Heart right ventricle (tissue), 16 donors: ENCODE data around the gene C13orf46. TPM values are rescaled to one million over a fixed set of nuclear protein-coding genes. Genes with fewer than 3 reads are reported as not detected.
A peak's percentile ranks its signal among the peaks of the same experiment; 100 is the strongest.

Experiments
- ATAC-seq, 8 donors: fragments of 200-7000 bp; cut with Tn5 transposase; one replicate each; pipeline ENCODE4 v1.9.1; 2020; ENCODE audit warnings: mild to moderate bottlenecking in 8 of 8, moderate library complexity in 8 of 8, moderate number of reproducible peaks in 1 of 8
- DNase-seq, 2 donors: peaks; one replicate each; pipeline ENCODE4 v3.0.0-alpha.2; 2020
- H3K27ac ChIP-seq, 10 donors: fragments of 200-600 bp; sonication (generic) in 2 of 10; one replicate each; pipeline versions ENCODE4 v1.5.0 to v1.8.0; 2020 to 2022; ENCODE audit warnings: mild to moderate bottlenecking in 3 of 10
- H3K27me3 ChIP-seq, 7 donors: fragments of 200-600 bp; one replicate each; pipeline ENCODE4 v1.8.0; 2021 to 2022; ENCODE audit warnings: mild to moderate bottlenecking in 2 of 7
- H3K36me3 ChIP-seq, 9 donors: fragments of 200-600 bp; sonication (generic) in 1 of 9; one replicate each; pipeline versions ENCODE4 v1.5.0 to v1.8.0; 2020 to 2022; ENCODE audit warnings: mild to moderate bottlenecking in 2 of 9
- H3K4me1 ChIP-seq, 9 donors: fragments of 200-600 bp; sonication (generic) in 1 of 9; one replicate each; pipeline versions ENCODE4 v1.5.0 to v1.8.0; 2020 to 2022; ENCODE audit warnings: mild to moderate bottlenecking in 4 of 9
- H3K4me3 ChIP-seq, 10 donors: fragments of 200-600 bp; sonication (generic) in 2 of 10; one replicate each; pipeline versions ENCODE4 v1.5.0 to v1.8.0; 2020 to 2022; ENCODE audit warnings: mild to moderate bottlenecking in 7 of 10, moderate library complexity in 2 of 10
- H3K9me3 ChIP-seq, 11 donors: fragments of 200-600 bp in 10 of 11; sonication (generic) in 2 of 11; one replicate each; pipeline versions ENCODE4 v1.5.0 to v1.8.0; 2013 to 2022; ENCODE audit warnings: mild to moderate bottlenecking in 2 of 11, control low read depth in 1 of 11, moderate library complexity in 1 of 11
- whole genome bisulfite sequencing, 2 donors: extraction: QIAGEN DNeasy Blood & Tissue Kit; methylation state at CpG; one replicate each; pipeline ENCODE4 v1.1.7; 2013; ENCODE audit warnings: inconsistent platforms in 1 of 2; 5-methylcytosine and 5-hydroxymethylcytosine counted together
- intact Hi-C, 10 donors: fragments of 100-400 bp; cut with DNase I; formaldehyde crosslinking; loops; one replicate each; pipeline versions ENCODE4 v1.11.1 to v1.14.2; 2022
- polyA plus RNA-seq, 2 donors: library from polyadenylated mRNA; stranded (reverse); fragments of 200-250 nt; gene quantifications; one replicate each; pipeline ENCODE4 v1.2.3, GENCODE V29; 2013
- total RNA-seq, 10 donors: library from RNA; stranded (reverse); fragmentation: NEBNext Ultra II Directional in 3 of 10; extraction: Animal tissue kit (Norgen Biotek cat#: 25700) in 3 of 10; gene quantifications; one replicate each; pipeline versions ENCODE4 v1.2.1 to v1.2.4, GENCODE V29; 2021 to 2023
- TF ChIP-seq, protein P1 (sequence below), 9 donors: fragments of 200-600 bp; sonication (generic) in 2 of 9; IDR thresholded peaks; one replicate each; pipeline versions ENCODE4 v1.5.0 to v1.8.0; 2021 to 2022; ENCODE audit warnings: antibody characterized with exemption in 9 of 9, mild to moderate bottlenecking in 5 of 9, moderate library complexity in 1 of 9
- donor health status: Arrhythmogenic right ventricular cardiomyopathy.
- donor health status: ischemic (EF 13 %, LVEDD 7.1; RV severe dilation, severe dysfunction).
- donor health status: healthy with polysubstance abuse.
- donor health status: DM: no; HTN: yes; CAD: no.
- donor health status: DM: no; HTN: no; CAD: no.
- donor health status: ischemic (EF 25% LVEDD 6.9; RV normal size, moderate dysfunction).
- donor health status: ischemic (EF 25% LVEDD 5.7; RV mildly dilated, moderate dysfunction).
- donor health status: healthy.
- donor health status: DM: yes; HTN: yes; CAD: no.
- donor health status: Ischemic cardiomyopathy.
- donor health status: ischemic (EF 35%, LVEDD 5.7; RV mildly dilated, moderate dysfunction).
- donor health status: nonischemic (EF 11% LVEDD 7.7; RV severe dilation, severe dysfunction).
- donor health status: DM: yes; HTN: yes; CAD: no.
- donor health status: PGD.
- donor health status: ischemic (EF 29% LVEDD 5.4; RV normal size, mild dysfunction).
- donor health status: nonischemic (EF 23%, LVEDD 6.1; RV moderate dilation, normal function).

The C13orf46 gene
- total and polyA plus RNA-seq, 12 donors: 0.09 to 0.80 (median 0.23) TPM

DNA sequence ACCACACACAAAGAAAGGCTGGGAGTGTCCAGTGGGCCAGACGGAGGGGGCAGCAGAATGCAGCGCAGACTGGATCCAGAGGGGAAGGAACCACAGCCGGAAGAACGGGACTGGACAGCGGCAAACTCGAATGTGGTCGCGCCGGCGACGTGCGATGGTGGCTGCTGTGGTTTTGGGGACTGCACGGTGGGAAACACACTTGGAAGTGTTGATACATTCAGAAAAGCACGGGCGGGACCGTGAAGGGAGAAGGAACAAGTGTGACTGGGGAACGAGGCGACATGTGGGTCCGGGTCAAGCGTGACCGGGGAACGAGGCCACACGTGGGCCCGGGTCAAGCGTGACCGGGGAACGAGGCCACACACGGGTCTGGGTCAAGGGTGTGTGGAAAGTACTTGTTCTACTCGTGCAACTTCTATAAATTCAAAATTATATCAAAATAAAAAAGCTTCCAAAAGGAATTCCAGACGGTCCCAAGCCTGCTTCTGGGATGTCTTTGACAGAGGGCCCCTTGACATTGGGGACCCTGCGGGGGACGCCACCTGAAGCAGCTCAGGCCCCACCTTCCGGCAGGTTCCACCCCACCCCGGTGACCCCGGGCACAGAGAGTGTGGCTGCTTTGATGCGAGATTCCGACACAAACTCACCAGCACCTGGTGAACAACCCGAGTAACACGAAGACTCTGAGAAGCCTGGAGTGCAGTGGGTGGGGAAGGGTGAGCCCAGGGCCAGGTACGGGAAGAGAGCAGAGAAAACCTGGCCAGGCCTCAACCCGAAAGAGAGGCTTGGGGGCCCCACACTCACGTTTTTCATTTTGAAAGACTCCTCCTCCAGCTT lies 25.1 kb upstream of the C13orf46 start:
- ATAC-seq: peak in 1 of 8 donors; percentile 23
- peak in 1 of 2 donors; percentile 15 for DNase-seq
- peak overlapping the region in 3 of 10 donors; percentile 23 to 65 (median 30) for H3K27ac ChIP-seq
- intact Hi-C loops: loop anchor here in 2 of 10 donors (10.0 kb wide), 2 partner anchors 66 to 136 kb away; partner anchors contain the start of gene RASA3 (in 1 of the 2)
- TF ChIP-seq, protein P1, sequence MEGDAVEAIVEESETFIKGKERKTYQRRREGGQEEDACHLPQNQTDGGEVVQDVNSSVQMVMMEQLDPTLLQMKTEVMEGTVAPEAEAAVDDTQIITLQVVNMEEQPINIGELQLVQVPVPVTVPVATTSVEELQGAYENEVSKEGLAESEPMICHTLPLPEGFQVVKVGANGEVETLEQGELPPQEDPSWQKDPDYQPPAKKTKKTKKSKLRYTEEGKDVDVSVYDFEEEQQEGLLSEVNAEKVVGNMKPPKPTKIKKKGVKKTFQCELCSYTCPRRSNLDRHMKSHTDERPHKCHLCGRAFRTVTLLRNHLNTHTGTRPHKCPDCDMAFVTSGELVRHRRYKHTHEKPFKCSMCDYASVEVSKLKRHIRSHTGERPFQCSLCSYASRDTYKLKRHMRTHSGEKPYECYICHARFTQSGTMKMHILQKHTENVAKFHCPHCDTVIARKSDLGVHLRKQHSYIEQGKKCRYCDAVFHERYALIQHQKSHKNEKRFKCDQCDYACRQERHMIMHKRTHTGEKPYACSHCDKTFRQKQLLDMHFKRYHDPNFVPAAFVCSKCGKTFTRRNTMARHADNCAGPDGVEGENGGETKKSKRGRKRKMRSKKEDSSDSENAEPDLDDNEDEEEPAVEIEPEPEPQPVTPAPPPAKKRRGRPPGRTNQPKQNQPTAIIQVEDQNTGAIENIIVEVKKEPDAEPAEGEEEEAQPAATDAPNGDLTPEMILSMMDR (IDR thresholded peaks at IDR 0.05): no peak
- H3K4me1 ChIP-seq: peaks cover 0 to 15% (median 5%) of the 10 kb centered on the region in 9 donors
- no peak overlapping the region for H3K4me3 ChIP-seq
- peaks cover 0 to 80% (median 5%) of the 10 kb centered on the region in 9 donors for H3K36me3 ChIP-seq
- H3K27me3 ChIP-seq: no peaks in the 10 kb centered on the region
- H3K9me3 ChIP-seq: no peaks in the 10 kb centered on the region
- WGBS, 2 donors: 91 to 92% methylated on average over 36 to 42 of the region's 42 CpGs

DNA sequence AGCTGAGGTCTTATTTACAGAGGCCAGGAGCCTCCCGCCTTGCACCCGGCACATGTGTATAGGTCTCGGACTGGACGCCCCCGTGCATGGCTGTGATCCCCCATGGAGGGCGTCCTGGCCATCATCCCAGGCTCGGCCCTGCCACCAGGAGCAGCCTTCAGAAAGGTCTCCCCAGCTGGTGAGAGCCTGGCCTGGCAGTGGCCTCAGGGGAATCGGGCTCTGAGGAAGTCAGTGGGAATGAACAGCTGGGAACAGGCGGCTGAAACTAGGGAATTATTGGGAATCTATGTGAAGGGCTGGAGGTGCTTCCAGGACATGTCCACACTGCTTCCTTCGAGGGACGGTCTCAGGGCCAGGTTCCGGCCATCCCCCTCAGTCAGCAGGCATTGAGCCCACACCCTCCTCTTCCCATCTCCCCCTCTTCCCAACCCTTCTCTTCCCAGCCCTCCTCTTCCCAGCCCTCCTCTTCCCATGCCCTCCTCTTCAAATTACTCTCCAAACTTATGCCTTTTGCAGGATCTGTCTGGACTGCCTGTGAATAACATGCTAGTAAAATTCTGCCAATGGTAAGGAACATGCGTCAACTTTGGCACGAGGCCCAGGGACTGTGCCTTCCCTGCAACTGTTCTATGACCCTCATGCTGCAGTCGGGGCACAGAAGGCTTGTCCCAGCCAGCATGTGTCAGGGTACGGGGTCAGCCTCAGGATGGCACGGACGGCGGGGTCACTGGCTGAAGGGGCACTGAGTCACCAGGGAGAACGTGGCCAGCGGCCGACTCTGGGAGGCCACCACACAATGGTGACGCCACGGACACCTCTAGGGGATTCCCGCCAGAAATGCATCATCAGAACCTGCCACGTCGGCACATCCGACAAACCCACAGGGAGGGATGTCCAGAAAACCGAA lies 24.2 kb upstream of the C13orf46 start:
- WGBS, 2 donors: 66 to 74% methylated on average over 29 of the region's 29 CpGs
- DNase-seq (peak; percentile 48 to 59), ATAC-seq (peak; percentile 18 to 68 (median 50))
- intact Hi-C loops: loop anchor here in 2 of 10 donors (10.0 kb wide), 2 partner anchors 67 to 137 kb away; partner anchors contain the start of gene RASA3 (in 1 of the 2)
- no peaks in the 10 kb centered on the region for H3K9me3 ChIP-seq
- TF ChIP-seq, protein P1 (IDR thresholded peaks at IDR 0.05): no peak
- no peaks in the 10 kb centered on the region for H3K27me3 ChIP-seq
- H3K4me3 ChIP-seq: no peak overlapping the region
- peaks cover 0 to 81% (median 5%) of the 10 kb centered on the region in 9 donors for H3K36me3 ChIP-seq
- peaks cover 0 to 15% (median 5%) of the 10 kb centered on the region in 9 donors for H3K4me1 ChIP-seq
- H3K27ac ChIP-seq: peak overlapping the region in 6 of 10 donors; percentile 23 to 65 (median 34)

DNA sequence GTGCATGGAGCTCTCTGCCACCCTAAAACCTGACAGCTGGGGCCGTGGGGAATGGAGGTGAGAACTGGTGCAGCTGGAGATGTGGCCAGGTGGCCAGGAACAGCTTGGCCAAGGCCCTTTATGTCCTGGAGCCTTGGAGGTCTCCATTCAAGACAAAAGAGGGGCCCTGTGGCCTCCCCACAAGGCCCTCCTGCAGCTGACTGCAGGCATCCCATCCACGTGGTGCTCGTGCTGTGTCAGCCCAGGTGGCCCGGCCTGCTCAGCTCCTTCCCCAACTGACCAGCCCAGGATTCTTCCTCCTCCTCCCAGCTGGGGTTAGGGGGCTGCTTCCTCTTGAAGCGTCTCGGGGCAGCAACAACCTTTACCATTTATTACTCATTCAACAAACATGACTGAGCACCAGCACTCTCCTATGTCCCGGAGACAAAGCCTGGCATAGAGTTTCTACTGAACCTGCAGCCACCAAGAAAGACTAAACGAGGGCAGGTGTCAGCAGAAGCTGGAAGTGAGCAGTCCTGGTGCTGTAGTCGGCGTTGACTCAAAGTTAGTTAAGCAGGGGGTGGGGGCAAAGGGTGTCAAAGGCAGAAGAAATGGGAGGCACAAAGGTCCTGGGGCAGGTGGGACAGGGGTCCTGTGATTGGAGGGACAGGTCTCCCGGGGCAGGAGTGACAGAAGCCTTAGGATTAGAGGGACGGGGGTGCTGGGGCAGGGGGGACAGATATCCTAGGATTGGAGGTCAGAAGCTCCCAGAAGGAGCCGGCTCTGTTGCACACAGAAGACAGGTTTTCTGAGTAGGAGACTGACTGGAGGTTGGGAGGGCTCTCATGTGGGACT lies 23.3 kb upstream of the C13orf46 start:
- intact Hi-C loops: loop anchor here in 2 of 10 donors (10.0 kb wide), 2 partner anchors 68 to 138 kb away; partner anchors contain the start of gene RASA3 (in 1 of the 2)
- Histone ChIP-seq H3K4me3 (no peak overlapping the region), H3K4me1 (peaks cover 0 to 23% (median 6%) of the 10 kb centered on the region in 9 donors), H3K36me3 (peaks cover 0 to 81% (median 6%) of the 10 kb centered on the region in 9 donors), H3K27ac (peak overlapping the region in 4 of 10 donors; percentile 30 to 65 (median 40)), H3K9me3 (no peaks in the 10 kb centered on the region), H3K27me3 (no peaks in the 10 kb centered on the region)
- DNase-seq: peak in 1 of 2 donors; percentile 4
- 85 to 90% methylated on average over 13 of the region's 13 CpGs for WGBS, 2 donors
- TF ChIP-seq, protein P1 (IDR thresholded peaks at IDR 0.05): no peak
- no peak for ATAC-seq
